GM15510 (cell line): Measurements from ENCODE around the gene DHRS7B.

Experiments used
- POLR2A ChIP-seq: IDR thresholded peaks from 3 replicates; pipeline ENCODE4 v1.6.1; 2011; ENCODE audit warnings: borderline replicate concordance; ENCODE audit not compliant: insufficient read length; ENCODE audit errors: extremely low read depth

DHRS7B gene

DNA sequence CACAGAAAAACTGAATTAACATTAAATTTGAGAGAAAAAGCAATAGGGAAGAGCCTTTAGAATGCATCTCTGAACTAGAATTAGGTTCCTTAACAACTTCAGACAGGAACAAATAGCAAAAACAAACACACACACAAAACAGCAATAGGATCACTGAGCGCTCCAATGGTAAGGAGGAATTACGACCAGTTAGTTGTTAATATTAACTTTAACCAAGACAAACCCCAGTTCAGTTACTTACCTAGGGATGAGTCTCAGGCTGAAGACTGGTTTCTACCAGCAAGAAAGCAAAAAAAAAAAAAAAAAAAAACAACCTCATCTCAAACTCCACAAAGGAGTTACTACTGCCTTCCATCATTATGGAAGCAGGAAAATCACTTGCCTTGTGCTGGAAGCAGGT is 14.6 kb downstream of the DHRS7B start:
- TF ChIP-seq POLR2A = no peak

DNA sequence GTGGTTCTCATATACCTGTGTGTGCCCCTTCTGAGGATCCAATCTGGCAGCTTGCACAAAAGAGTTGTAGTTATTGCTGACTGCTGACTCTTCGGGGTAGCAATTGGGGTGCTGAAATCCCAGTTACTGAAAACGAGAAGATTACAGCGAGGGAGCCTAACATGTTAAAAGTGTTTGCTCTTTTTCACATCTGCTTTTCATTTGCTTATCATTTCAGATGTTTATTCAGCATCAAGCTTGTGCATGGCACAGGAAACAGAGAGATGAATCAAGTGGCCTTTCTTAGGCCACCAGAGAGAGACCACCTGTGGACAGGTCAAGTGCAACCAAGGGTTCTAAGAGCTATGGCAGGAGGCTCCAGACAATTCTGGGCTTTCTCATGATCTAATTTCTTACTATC is 16.9 kb downstream of the DHRS7B start:
- no peak for TF ChIP-seq POLR2A

DNA sequence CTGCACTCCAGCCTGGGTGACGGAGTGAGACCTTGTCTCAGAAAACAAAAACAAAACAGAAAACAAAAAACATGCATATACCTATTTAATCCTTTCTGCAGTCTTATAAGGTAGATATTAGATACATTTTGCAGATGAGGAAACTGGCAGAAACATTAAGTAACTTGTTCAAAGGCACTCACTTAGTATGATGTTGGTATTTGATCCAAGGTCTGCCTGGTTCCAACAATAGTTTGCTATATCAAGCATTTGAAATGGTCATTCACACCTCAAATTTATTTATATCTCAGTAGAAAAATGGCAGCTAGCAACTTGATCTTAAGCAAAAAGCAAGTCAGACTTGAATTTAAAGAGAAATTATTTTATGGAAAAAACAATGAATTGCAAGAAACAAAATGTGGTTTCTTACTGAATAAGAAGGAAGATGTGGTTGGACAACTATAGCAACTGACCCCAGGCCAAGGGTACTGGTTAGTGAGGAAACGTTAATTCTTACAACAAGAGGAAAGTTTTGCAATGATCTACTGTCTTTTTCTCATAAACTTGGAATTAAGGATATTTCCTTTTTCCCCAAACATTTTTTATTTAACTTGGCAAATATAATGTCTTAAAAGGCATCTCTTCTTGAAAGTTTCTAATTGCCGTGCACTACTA is 19.7 kb downstream of the DHRS7B start:
- TF ChIP-seq POLR2A = no peak

DNA sequence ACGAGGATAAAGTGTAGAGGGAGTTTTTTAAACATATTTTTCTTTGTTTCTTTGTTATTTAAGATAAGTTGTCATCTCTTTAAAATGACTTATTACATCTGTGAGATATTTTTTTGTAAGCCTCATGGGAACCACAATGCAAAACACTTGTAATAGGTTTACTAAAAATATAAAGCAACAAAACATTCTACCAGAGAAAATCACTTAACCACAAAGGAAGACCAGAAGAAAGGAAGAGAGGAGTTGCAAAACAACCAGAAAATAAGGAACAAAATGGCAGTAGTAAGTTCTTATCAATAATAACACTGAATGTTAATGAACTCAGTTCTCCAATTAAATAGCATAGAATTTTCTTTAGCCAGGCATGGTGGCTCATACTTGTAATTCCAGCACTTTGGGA is 22.9 kb downstream of the DHRS7B start:
- TF ChIP-seq POLR2A = no peak

- no peak for TF ChIP-seq POLR2A
Measured at GRCh38 chr17:21152731-21153130, 26.0 kb downstream of the DHRS7B start.

DNA sequence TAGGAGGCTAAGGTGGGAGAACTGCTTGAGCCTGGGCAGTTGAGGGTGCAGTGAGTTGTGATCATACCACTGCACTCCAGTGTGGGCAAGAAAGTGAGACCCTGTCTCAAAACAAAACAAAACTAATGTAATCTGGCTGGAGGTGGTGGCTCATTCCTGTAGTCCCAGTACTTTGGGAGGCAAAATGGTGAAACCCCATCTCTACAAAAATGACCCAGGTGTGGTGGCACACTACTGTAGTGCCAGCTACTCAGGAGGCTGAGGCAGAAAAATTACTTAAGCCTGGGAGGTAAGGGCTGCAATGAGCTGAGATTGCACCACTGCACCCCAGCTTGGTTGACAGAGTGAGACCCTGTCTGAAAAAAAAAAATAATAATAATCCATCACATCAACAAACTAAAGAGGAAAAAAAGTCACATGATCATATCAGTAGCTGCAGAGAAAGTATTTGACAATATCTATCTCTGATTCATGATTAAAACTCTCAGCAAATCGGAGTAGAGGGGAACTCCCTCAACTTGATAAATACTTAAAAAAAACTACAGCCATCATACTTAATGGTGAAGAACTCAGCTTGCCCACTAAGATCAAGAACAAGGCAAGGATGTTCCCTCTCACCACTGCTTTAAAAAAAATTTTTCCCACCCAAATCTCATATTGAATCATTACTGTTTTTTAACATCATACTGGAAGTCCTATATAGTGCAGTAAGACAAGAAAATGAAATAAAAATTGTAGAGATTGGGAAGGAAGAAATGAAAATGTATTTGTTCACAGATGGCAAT is 31.0 kb downstream of the DHRS7B start:
- TF ChIP-seq POLR2A = no peak

- no peak for TF ChIP-seq POLR2A
Measured at GRCh38 chr17:21160401-21160800, 33.6 kb downstream of the DHRS7B start.

DNA sequence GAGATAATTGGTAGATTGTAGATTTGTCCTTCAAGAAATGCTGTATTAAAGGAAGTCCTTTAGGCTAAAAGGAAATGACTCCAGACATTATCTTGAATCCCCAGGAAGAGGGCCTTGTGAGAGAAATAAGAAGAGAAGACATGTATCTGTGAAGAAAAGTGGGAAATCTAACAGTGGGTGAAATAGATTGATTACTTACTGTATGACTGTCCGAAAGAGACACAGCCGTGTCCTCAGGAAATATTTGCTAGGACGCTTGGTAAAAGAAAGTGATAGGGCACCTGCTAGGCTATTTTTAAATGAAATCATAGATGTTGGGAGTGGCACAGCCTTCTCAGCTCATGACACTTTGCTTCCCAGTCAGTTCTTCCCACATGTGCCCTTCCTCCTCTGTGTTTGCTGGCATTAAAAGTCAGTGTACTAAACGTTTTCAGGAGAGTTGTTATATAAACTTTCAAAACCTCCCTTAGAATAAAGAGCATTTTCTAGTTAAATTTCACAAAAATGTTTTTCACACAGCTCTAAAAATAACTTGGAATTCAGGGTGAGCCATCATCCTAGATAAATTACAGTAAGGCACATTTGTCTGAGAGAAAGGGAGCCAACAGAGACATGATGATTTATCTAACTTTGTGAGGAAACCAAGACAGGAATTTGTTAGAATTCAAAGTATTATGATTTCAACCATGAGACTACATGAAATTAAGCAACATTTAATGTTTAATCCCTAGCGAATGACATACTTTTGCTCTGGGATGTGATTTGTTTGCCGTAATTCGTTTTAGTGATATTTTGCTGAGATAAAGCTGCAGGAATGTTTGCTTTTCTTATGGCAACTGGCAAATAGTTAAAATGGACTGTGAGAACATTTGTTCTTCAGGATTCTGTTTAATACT is 35.0 kb downstream of the DHRS7B start:
- TF ChIP-seq POLR2A = no peak

DNA sequence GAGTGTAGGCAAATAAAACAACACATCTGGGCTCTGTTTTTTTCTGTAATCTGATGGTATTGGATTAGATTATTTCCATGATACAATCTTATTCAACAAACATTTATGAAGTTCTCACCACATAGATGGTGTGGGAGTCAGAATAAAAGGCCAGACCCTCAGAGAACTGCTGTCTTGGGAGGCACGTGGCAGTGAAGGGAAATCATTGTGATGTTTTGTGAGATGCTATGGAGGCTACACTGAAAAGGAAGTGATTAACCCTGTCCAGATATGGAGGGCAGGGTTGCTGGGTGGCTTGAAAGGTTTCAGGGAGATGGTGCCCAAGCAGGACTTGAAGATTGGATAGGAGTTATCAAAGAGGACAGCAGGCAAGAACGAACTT is 35.6 kb downstream of the DHRS7B start:
- no peak for TF ChIP-seq POLR2A

GRCh38 chr17:21163101-21163500 is 36.3 kb downstream of the DHRS7B start:
- TF ChIP-seq POLR2A = no peak

DNA sequence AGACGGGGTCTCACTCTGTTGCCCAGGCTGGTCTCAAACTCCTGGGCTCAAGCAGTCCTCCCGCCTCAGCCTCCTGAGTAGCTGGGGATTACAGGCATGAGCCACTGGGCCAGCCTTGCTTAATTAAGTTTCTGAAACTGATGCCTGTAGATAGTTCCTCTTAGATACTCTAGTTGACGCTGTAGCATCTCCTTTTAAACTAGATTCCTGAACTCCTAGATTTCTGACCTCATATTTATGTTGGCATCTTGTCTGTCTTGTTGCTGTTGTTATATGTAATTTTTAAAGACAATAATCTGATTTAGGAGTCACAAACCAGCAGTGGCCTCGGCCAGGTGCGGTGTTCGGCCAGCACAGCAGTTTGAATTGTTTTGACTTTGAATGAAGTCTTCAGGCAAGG is 37.5 kb downstream of the DHRS7B start:
- no peak for TF ChIP-seq POLR2A

- TF ChIP-seq POLR2A = no peak
Measured at GRCh38 chr17:21164620-21165019, 37.9 kb downstream of the DHRS7B start.

GRCh38 chr17:21165922-21166594 is 39.3 kb downstream of the DHRS7B start:
- TF ChIP-seq POLR2A = no peak

- TF ChIP-seq POLR2A = no peak
Measured at GRCh38 chr17:21166595-21167210, 39.9 kb downstream of the DHRS7B start.

- TF ChIP-seq POLR2A = no peak
Measured at GRCh38 chr17:21167303-21167702, 40.5 kb downstream of the DHRS7B start.

GRCh38 chr17:21168555-21168865 is 41.7 kb downstream of the DHRS7B start:
- no peak for TF ChIP-seq POLR2A

DNA sequence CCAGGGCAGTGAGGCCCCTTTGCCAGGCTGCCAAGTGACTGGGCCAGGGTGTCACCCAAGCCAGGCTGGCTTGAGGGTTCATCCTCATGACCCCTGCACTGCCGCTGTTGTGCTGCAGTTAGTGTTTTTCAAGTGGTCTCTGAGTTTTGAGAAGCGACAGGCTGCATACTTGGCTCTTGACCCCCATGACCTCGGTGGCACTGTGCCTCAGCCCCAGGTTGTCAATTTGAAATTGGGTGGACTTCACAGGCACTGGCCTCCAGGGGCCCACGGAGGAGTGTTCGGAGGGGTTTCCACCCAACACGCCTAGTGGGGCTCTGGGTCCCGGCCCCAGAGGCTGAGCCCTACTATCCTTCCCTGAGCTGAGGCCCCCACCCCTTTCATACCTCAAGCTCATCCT is 42.7 kb downstream of the DHRS7B start:
- TF ChIP-seq POLR2A = no peak
